HepG2 (cell line): ENCODE data around the gene ETS2.

Source experiments
- BRF2 ChIP-seq: sonication (generic); formaldehyde crosslinking; IDR thresholded peaks from 2 replicates; pipeline ENCODE4 v1.8.1; 2022; ENCODE audit warnings: mild to moderate bottlenecking, missing genetic modification reagents
- CEBPG ChIP-seq: IDR thresholded peaks from 2 replicates; pipeline ENCODE4 v1.6.1; 2016
- EZH2 ChIP-seq: conservative IDR thresholded peaks from 2 replicates; pipeline ENCODE4 v1.6.1; 2012; ENCODE audit warnings: mild to moderate bottlenecking, low read depth, low read length, moderate library complexity
- KAT2B ChIP-seq: fragments of 150-350 bp; IDR thresholded peaks from 2 replicates; pipeline ENCODE4 v1.6.1; 2014; ENCODE audit warnings: low read depth, low read length, borderline replicate concordance
- RFX3 ChIP-seq: IDR thresholded peaks from 2 replicates; pipeline ENCODE4 v1.6.1; 2016; ENCODE audit warnings: missing biosample characterization, missing genetic modification reagents
- SIN3A ChIP-seq: IDR thresholded peaks from 2 replicates; pipeline ENCODE4 v1.6.1; 2011; ENCODE audit warnings: low read depth, mild to moderate bottlenecking, control low read depth, low read length, borderline replicate concordance
- SUZ12 ChIP-seq: fragments of 150-350 bp; IDR thresholded peaks from 2 replicates; pipeline ENCODE4 v1.6.1; 2014; ENCODE audit warnings: low read depth, low read length
- ZMYM2 ChIP-seq: sonication (generic); formaldehyde crosslinking; IDR thresholded peaks from 2 replicates; pipeline ENCODE4 v1.8.0; 2022; ENCODE audit warnings: mild to moderate bottlenecking, missing genetic modification reagents
- ZNF350 ChIP-seq: sonication (generic); formaldehyde crosslinking; IDR thresholded peaks from 2 replicates; pipeline ENCODE4 v1.4.0; 2020; ENCODE audit warnings: mild to moderate bottlenecking, low read depth, missing genetic modification reagents, borderline replicate concordance
- ZNF737 ChIP-seq: sonication (generic); formaldehyde crosslinking; IDR thresholded peaks from 2 replicates; pipeline ENCODE4 v1.5.0; 2020; ENCODE audit warnings: missing genetic modification reagents, mild to moderate bottlenecking, borderline replicate concordance

- TF ChIP-seq SIN3A (no peak), SUZ12 (no peak), ZNF737 (no peak), RFX3 (CRISPR knock-in tag) (no peak), BRF2 (CRISPR knock-in tag) (no peak), CEBPG (CRISPR knock-in tag) (no peak), ZMYM2 (CRISPR knock-in tag) (no peak), ZNF350 (CRISPR knock-in tag) (no peak), EZH2 (no peak), KAT2B (no peak)
Observed at GRCh38 chr21:38815060-38815405, 9.3 kb downstream of the ETS2 start.
